Measurements from ENCODE around the gene SIRT4. TPM values are rescaled to one million over a fixed set of nuclear protein-coding genes. Genes with fewer than 3 reads are reported as not detected.

SIRT4 gene
- polyA plus RNA-seq, 6 donors from 2014 or later: 1.3 to 4.3 (median 1.4) TPM

DNA sequence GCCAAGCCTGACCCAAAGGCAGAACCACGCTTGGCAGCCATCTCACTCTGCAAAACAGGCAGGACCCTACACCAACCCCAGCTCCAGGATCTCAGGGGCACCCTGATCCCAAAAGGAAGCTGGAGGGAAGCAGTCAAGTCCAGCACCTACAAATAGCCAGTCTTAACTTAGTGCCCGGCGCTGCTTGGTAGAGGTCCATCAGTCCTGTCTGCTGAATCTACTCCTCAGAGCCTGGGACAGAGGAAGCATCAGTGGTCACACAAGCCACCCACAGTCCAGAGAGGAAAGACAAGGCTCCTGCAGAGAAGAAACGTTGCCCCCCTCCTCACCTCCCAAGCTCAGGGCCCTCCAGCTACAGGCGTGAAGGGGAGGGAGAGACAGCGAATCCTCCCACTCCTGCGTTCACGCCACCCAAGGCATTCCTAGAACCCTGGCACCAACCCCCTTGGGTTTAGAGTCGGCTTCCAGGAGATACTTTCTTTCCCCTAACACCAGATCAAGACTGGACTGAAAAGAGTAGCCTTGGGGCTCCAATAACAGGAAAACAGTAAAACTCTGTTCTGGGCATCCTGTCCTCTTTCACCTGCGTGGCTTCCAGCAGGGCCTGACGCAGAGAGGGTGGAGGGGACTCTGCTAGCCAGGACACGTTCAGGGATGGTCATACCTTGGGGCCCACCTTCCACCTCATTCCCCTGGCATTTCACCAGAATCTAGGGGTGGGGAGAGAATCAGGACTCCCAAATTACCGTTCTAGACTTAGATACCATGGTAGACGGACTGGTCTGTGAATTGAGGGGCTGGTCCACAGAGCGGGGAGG is 37.8 kb upstream of the SIRT4 start:
- H3K4me3 Mint-ChIP-seq: peak overlapping the region; percentile 63 to 92 (median 85)
- H3K4me1 Mint-ChIP-seq: peaks cover 20 to 31% (median 31%) of the 10 kb centered on the region in 3 donors
- no peak for DNase-seq
- peak overlapping the region in 3 of 6 donors; percentile 34 to 92 (median 85) for H3K27ac Mint-ChIP-seq
- peaks cover 44 to 76% (median 67%) of the 10 kb centered on the region in 3 donors for H3K27me3 Mint-ChIP-seq
- no peaks in the 10 kb centered on the region for H3K36me3 Mint-ChIP-seq
- no peak for ATAC-seq (ENCODE audit: low read depth in 2 of 2)
- no peaks in the 10 kb centered on the region for H3K9me3 Mint-ChIP-seq

DNA sequence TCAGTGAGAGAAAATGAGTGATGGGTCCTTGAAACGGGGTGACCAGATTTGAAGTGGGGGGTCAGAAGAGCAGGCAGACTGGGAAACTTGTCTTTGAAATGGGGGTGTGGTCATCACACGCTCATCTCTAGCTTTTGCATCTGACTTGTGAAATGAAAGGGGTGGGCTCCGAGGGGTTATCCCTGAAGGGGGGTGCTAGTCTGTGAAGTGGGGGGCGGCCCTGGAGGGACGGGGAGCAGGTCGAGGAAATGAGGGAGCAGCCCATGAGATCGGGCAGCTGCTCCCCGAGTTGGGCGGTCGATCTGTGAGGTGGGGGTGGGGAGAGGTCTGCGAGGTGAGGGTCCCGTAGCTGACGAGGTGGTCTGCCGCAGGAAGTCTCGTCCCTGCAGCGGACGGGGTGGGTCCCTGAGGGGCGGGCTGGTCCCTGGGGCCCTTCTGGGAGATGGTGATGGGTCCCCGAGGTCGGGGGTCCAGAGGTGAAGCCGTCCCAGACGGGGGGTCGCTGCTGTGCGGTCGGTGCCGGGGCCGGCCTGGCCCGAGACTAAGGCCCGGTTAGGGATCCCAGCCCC is 37.1 kb upstream of the SIRT4 start:
- Mint-ChIP-seq H3K4me1 (peaks cover 20 to 31% (median 31%) of the 10 kb centered on the region in 3 donors), H3K36me3 (no peaks in the 10 kb centered on the region), H3K9me3 (no peaks in the 10 kb centered on the region), H3K4me3 (peak overlapping the region; percentile 63 to 92 (median 85)), H3K27ac (peak overlapping the region in 3 of 6 donors; percentile 77 to 92 (median 85)), H3K27me3 (peaks cover 37 to 69% (median 60%) of the 10 kb centered on the region in 3 donors)
- DNase-seq (no peak), ATAC-seq (ENCODE audit: low read depth in 2 of 2) (no peak)

DNA sequence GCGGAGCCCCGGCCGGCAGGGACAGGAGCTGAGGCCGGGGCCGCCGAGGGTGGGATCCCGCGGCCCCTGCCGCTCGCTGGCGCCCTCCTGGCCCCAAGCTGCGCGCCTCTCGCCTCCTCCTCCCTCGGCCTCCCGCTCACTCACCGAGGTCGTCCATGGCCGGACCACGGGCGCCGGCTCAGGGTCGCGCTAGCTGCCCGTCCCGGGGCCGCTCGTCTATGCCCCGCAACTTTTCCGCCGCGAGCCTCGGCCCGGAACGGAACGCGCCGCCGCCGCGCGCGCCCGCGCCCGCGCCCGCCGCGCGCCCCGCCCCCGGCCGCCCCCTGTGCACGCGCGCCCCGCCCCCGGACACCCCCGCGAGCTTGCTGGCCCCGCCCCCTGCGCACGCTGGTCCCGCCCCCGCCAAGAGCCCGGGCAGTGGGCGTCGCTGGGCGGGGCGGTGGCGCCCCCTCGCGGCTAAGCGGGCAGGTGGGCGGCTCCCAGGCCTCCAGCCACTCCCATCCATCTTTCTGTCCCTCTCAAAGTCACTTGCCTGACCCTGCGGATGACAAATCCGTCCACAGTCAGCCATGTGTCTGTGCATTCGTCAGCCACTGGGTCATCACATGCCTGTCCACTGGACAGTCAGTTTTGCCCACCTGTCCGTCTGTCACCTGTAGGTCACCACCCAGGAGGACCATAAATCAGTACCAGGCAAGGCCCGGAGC is 36.5 kb upstream of the SIRT4 start, which contains the start of gene PXN:
Gene PXN (minus strand): TSS at position 258 of the 707 bp plus-strand sequence. CDS start 101 bp downstream, at position 157.
- peak; percentile 83 for DNase-seq
- H3K27me3 Mint-ChIP-seq: peaks cover 31 to 65% (median 54%) of the 10 kb centered on the region in 3 donors
- no peaks in the 10 kb centered on the region for H3K36me3 Mint-ChIP-seq
- H3K27ac Mint-ChIP-seq: peak within 1 kb of the TSS in 4 of 6 donors; percentile 66 to 92 (median 81)
- H3K9me3 Mint-ChIP-seq: no peaks in the 10 kb centered on the region
- H3K4me3 Mint-ChIP-seq: peak within 1 kb of the TSS; percentile 74 to 94 (median 87)
- peaks cover 20 to 31% (median 25%) of the 10 kb centered on the region in 3 donors for H3K4me1 Mint-ChIP-seq
- ATAC-seq (ENCODE audit: low read depth in 2 of 2): peak; percentile 92 to 94

DNA sequence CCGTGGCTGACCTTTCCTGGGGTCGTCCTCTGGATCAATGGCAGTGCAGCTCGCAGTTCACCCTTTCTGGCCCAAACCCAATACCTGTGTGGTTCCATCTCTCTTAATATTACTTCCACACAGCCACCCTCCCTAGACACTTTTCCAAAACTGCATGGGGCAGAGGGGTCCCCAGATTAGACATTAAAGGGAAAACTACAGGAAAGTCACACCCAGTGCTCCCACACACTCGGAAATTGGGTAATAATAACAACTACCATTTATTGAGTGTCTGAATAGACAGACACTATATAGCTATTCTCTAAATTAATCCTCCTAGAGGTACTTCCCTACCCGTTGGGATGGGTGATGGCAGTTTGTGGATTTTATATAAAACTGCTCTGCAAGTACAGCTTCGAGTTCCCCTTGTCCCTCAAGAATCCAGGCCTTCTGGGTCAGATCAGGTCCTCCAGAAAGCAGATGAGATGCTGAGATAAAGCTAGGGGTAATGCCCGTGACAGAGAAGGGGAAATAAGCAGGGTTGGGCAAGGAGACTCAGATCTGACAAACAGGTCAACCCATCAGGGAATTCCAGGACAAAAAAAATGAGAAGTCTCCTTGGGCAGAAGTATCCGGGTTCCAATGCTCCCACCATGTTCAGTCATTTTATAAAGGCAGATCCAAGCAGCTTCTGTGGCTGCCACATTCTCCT is 35.8 kb upstream of the SIRT4 start:
- Mint-ChIP-seq H3K27ac (peak overlapping the region in 1 of 6 donors; percentile 29), H3K9me3 (no peaks in the 10 kb centered on the region), H3K36me3 (no peaks in the 10 kb centered on the region), H3K4me3 (peak overlapping the region; percentile 74 to 94 (median 87)), H3K4me1 (peaks cover 20 to 31% (median 25%) of the 10 kb centered on the region in 3 donors), H3K27me3 (peaks cover 29 to 58% (median 47%) of the 10 kb centered on the region in 3 donors)
- DNase-seq (no peak), ATAC-seq (ENCODE audit: low read depth in 2 of 2) (no peak)

DNA sequence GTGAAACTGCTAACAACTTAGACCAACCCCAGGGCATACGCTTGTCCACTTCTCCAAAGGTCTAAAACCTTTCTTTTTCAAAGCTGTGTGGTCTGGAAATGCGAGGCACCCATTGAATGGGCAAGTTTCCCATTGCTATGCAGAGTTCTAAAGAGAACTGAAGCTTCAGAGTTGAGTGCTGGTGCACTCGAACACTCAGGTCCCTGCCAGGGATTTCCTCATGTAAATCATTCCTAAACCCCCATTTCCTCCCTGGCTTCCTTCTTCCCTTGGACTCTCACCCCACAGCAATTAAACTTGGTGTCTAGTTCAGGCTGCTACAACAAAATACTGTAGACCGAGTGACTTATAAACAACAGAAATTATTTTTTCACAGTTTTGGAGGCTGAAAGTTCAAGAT is 34.4 kb upstream of the SIRT4 start:
- H3K4me3 Mint-ChIP-seq: no peak overlapping the region
- no peaks in the 10 kb centered on the region for H3K9me3 Mint-ChIP-seq
- ATAC-seq (ENCODE audit: low read depth in 2 of 2) (no peak), DNase-seq (no peak)
- H3K27ac Mint-ChIP-seq: no peak overlapping the region
- no peaks in the 10 kb centered on the region for H3K36me3 Mint-ChIP-seq
- peaks cover 15 to 25% (median 16%) of the 10 kb centered on the region in 3 donors for H3K4me1 Mint-ChIP-seq
- H3K27me3 Mint-ChIP-seq: peaks cover 27 to 47% (median 38%) of the 10 kb centered on the region in 3 donors

DNA sequence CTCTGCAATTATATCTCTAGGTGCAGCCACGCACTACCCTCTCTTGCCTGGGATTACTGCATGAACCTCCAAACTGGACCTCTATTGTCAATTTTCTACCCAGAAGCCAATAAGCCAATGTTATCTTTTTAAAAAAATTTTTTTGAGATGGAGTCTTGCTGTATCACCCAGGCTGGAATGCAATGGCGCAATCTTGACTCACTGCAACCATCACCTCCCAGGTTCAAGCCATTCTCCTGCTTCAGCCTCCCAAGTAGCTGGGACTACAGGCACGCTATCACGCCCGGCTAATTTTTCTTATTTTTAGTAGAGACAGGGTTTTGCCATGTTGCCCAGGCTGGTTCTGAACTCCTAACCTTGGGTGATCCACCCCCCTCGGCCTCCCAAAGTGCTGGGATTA is 25.4 kb upstream of the SIRT4 start:
- H3K36me3 Mint-ChIP-seq: no peaks in the 10 kb centered on the region
- no peaks in the 10 kb centered on the region for H3K9me3 Mint-ChIP-seq
- H3K4me1 Mint-ChIP-seq: no peaks in the 10 kb centered on the region
- H3K27me3 Mint-ChIP-seq: peaks cover 8 to 21% (median 13%) of the 10 kb centered on the region in 3 donors
- ATAC-seq (ENCODE audit: low read depth in 2 of 2) (no peak), DNase-seq (no peak)
- H3K27ac Mint-ChIP-seq: no peak overlapping the region
- H3K4me3 Mint-ChIP-seq: no peak overlapping the region

- no peak overlapping the region for H3K27ac Mint-ChIP-seq
- peaks cover 0 to 27% (median 9%) of the 10 kb centered on the region in 3 donors for H3K27me3 Mint-ChIP-seq
- peaks cover 0 to 3% (median 0%) of the 10 kb centered on the region in 3 donors for H3K4me1 Mint-ChIP-seq
- no peak overlapping the region for H3K4me3 Mint-ChIP-seq
- ATAC-seq (ENCODE audit: low read depth in 2 of 2): no peak
- H3K9me3 Mint-ChIP-seq: no peaks in the 10 kb centered on the region
- no peak for DNase-seq
- no peaks in the 10 kb centered on the region for H3K36me3 Mint-ChIP-seq
Measured at GRCh38 chr12:120278137-120279069, 23.7 kb upstream of the SIRT4 start.

DNA sequence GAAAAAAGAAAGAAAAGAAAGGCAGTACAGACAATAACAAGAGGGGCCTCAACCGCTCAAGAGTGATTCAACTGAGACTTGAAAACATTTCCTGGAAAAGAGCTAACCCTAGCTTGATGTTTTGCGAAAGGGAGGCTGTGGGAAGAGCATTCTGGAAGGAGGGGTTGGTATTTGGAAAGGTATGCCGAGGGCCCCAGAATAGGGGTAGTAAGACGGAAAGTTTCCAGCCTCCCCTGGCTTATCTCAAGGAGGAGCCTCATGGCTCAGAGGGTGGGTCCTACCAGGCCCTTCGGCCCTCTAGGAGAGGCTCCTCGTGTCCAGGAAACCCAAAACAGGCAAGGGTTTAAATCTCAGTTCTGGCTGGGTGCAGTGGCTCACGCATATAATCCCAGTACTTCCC is 18.8 kb upstream of the SIRT4 start:
- no peaks in the 10 kb centered on the region for H3K36me3 Mint-ChIP-seq

DNA sequence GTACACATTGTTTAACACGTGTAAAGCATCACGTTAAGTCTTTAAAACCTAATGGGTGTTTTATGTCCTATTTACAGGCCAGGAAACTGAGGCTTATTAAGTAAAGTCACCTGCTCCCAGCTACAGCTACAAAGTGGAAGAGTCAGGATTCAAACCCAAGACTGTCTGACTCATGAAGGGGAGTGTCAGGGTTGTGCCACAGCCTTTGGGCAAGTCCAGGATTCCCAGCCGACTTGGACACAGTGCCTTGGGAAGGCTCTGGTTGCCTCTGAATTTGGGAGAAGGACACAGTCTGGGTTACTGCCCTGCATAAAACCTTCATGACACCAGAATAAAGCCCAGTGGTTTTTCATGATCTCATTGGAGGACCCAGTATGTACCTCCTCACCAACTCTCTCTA is 17.7 kb upstream of the SIRT4 start:
- DNase-seq: no peak
- no peaks in the 10 kb centered on the region for H3K9me3 Mint-ChIP-seq
- no peak for ATAC-seq (ENCODE audit: low read depth in 2 of 2)
- H3K4me1 Mint-ChIP-seq: peaks cover 3 to 5% (median 3%) of the 10 kb centered on the region in 3 donors
- H3K4me3 Mint-ChIP-seq: no peak overlapping the region
- peaks cover 0 to 29% (median under 1%) of the 10 kb centered on the region in 3 donors for H3K27me3 Mint-ChIP-seq
- H3K36me3 Mint-ChIP-seq: no peaks in the 10 kb centered on the region
- H3K27ac Mint-ChIP-seq: no peak overlapping the region

More for the DNA sequence above, 18.8 kb upstream of the SIRT4 start:
- no peak for DNase-seq
- no peaks in the 10 kb centered on the region for H3K9me3 Mint-ChIP-seq
- H3K4me3 Mint-ChIP-seq: peak overlapping the region in 1 of 8 donors; percentile 63
- ATAC-seq (ENCODE audit: low read depth in 2 of 2): no peak
- no peak overlapping the region for H3K27ac Mint-ChIP-seq
- peaks cover 3% of the 10 kb centered on the region in 3 donors for H3K4me1 Mint-ChIP-seq
- peaks cover 0 to 29% (median 4%) of the 10 kb centered on the region in 3 donors for H3K27me3 Mint-ChIP-seq

- peaks cover 3 to 7% (median 5%) of the 10 kb centered on the region in 3 donors for H3K4me1 Mint-ChIP-seq
- H3K36me3 Mint-ChIP-seq: no peaks in the 10 kb centered on the region
- peaks cover 0 to 20% (median 0%) of the 10 kb centered on the region in 3 donors for H3K27me3 Mint-ChIP-seq
- no peak overlapping the region for H3K4me3 Mint-ChIP-seq
- no peak for ATAC-seq (ENCODE audit: low read depth in 2 of 2)
- no peak overlapping the region for H3K27ac Mint-ChIP-seq
- H3K9me3 Mint-ChIP-seq: no peaks in the 10 kb centered on the region
- no peak for DNase-seq
Measured at GRCh38 chr12:120286768-120287490, 15.2 kb upstream of the SIRT4 start.

- no peaks in the 10 kb centered on the region for H3K9me3 Mint-ChIP-seq
- H3K4me3 Mint-ChIP-seq: no peak overlapping the region
- peaks cover 3 to 5% (median 5%) of the 10 kb centered on the region in 3 donors for H3K4me1 Mint-ChIP-seq
- H3K27me3 Mint-ChIP-seq: peaks cover 0 to 15% (median 0%) of the 10 kb centered on the region in 3 donors
- H3K36me3 Mint-ChIP-seq: no peaks in the 10 kb centered on the region
- ATAC-seq (ENCODE audit: low read depth in 2 of 2): no peak
- H3K27ac Mint-ChIP-seq: no peak overlapping the region
- DNase-seq: no peak
Measured at GRCh38 chr12:120287491-120287890, 14.6 kb upstream of the SIRT4 start.

Data from naive B cell (primary cell).